ENCODE data around the gene ZNF436. TPM values are rescaled to one million over a fixed set of nuclear protein-coding genes. Genes with fewer than 3 reads are reported as not detected.

Gene ZNF436
- total and polyA plus RNA-seq, 2 of the 13 experiments (the other 11 are each of a cell fraction or from before 2014, with no cell fraction given), result 4.3 to 9.9 TPM

GRCh38 chr1:23368562-23369334 is 888 bp downstream of the ZNF436 start (continued):
- TF ChIP-seq ZNF431 (CRISPR knock-in tag; IDR thresholded peaks at IDR 0.05; ENCODE audit: borderline replicate concordance, low read depth), result peak; percentile 72; the same call in 1 of the 2 replicates
- peak; percentile 49; the same call in 1 of the 2 replicates for TF ChIP-seq THAP7 (CRISPR knock-in tag; IDR thresholded peaks at IDR 0.05)
- no peak for TF ChIP-seq ZMYM3 (CRISPR knock-in tag; IDR thresholded peaks at IDR 0.05)
- TF ChIP-seq NR1H2 (CRISPR knock-in tag; IDR thresholded peaks at IDR 0.05; ENCODE audit: borderline replicate concordance, low read depth), result no peak
- peak; percentile 70; the same call in 1 of the 2 replicates for TF ChIP-seq YEATS2 (CRISPR knock-in tag; IDR thresholded peaks at IDR 0.05; ENCODE audit: borderline replicate concordance)
- peak; percentile 95 for TF ChIP-seq ZBTB25 (CRISPR knock-in tag; IDR thresholded peaks at IDR 0.05)
- TF ChIP-seq ZNF143 (CRISPR knock-in tag; IDR thresholded peaks at IDR 0.05), result peak; percentile 90
- TF ChIP-seq NFAT5 (CRISPR knock-in tag; IDR thresholded peaks at IDR 0.05), result 0 out of 2 replicates have a peak, but pooled peaks have one; percentile 65
- peak; percentile 47; the same call in 1 of the 2 replicates for TF ChIP-seq RXRB (CRISPR knock-in tag; IDR thresholded peaks at IDR 0.05; ENCODE audit: borderline replicate concordance)
- TF ChIP-seq CBX5 (CRISPR knock-in tag; IDR thresholded peaks at IDR 0.05; ENCODE audit: borderline replicate concordance), result no peak
- peak; percentile 80 for TF ChIP-seq ZNF687 (CRISPR knock-in tag; IDR thresholded peaks at IDR 0.05)
- TF ChIP-seq NFKB2 (CRISPR knock-in tag; IDR thresholded peaks at IDR 0.05; ENCODE audit: borderline replicate concordance), result no peak; the same call in 1 of the 2 replicates
- no peak for TF ChIP-seq HBP1 (CRISPR knock-in tag; IDR thresholded peaks at IDR 0.05; ENCODE audit: low read depth)
- 0 out of 2 replicates have a peak, but pooled peaks have one; percentile 56 for TF ChIP-seq ZFP82 (CRISPR knock-in tag; IDR thresholded peaks at IDR 0.05; ENCODE audit: borderline replicate concordance)
- 0 out of 2 replicates have a peak, but pooled peaks have one; percentile 44 for TF ChIP-seq ZFP90 (CRISPR knock-in tag; IDR thresholded peaks at IDR 0.05; ENCODE audit: borderline replicate concordance)

Data from HepG2 (cell line).